ENCODE results near the gene SLAIN1.
A peak's percentile ranks its signal among the peaks of the same experiment; 100 is the strongest.

Gene SLAIN1

DNA sequence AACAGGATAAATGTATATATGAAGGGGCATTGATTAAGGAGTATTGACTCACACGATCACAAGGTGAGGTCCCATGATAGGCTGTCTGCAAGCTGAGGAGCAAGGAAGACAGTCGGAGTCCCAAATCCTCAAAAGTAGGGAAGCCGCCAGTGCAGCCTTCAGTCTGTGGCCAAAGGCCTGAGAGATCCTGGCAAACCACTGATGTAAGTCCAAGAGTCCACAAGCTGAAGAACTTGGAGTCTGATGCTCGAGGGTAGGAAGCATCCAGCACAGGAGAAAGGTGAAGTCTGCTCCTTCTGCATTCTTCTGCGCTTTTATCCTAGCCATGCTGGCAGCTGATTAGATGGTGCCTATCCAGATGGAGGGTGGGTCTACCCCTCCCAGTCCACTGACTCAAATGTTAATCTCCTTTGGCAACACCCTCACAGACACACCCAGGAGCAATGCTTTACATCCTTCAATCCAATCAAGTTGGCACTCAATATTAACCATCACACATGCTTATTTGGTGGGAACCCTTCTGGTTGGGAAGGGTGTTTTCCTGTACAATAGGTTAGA, 55.1 kb downstream of the SLAIN1 start:
- no peak for DNase-seq

DNA sequence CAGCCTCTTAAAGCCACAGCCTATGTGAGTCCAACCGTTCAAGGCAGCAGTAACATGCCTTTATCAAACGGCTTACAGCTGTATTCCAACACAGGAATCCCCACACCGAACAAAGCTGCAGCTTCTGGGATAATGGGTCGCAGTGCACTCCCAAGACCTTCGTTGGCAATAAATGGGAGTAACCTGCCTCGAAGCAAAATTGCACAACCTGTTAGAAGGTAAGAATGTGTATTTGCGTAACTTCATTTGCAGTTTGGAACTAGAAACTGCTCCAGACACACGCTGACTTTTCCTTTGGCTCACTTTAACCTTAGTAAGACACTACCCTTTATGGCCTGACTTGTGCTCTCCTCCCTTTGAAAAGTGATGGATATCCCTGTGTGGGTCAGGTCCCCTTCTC, 63.4 kb downstream of the SLAIN1 start:
- no peak for DNase-seq

DNA sequence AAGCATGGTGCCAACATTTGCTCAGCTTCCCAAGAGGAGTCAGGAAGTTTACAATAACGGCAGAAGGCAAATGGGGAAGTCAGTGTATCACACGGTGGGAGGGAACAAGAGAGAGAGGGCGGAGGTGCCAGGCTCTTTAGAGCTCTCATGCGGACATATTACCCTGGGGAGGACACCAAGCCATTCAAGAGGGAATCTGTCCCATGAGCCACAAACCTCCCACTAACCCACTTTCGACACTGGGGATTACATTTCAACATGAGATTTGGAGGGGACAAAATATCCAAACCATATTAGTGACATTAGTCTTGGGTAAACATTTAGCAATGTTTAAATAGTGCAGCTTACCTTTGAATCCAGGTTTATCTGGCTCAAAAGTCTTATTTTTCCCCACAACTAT, 69.9 kb downstream of the SLAIN1 start:
- DNase-seq: no peak

DNA sequence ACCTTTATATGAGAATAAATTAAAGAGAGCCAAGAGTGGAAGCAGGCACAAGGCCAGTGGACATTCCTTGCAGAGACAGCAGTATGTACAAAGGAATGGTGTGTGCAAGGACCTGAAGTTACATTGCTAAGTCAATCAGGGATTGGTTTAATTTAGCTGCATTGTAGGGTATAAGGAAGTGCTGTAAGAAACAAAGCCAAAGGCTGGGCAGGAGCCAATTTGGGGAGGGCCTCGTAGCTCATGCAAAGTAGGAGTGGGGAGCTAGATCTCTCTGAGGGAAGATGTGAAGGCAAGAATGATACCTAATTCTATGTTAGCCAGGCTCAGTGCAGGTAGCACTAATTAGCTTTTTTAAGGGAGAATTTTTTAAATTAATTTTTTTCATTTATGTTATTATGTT, 76.7 kb downstream of the SLAIN1 start:
- no peak for DNase-seq

DNA sequence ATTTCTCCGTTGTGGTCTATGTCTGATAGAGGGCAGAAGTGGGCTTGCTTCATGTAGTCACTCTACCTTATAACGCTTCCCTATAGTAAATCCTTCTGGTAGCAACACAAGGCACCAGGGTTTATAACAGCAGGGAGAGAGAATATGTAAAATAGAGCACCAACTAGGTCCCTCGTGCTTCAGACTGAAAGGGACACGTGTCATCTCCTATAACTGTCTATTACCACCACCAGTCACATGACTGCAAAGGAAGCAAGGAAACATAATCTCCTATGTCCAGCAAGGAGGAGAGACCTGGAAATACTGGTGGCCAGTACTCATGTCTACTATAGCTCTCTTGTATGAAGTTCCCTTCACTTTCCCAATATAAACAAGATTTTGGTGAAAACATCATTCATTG, 79.2 kb downstream of the SLAIN1 start:
- no peak for DNase-seq

DNA sequence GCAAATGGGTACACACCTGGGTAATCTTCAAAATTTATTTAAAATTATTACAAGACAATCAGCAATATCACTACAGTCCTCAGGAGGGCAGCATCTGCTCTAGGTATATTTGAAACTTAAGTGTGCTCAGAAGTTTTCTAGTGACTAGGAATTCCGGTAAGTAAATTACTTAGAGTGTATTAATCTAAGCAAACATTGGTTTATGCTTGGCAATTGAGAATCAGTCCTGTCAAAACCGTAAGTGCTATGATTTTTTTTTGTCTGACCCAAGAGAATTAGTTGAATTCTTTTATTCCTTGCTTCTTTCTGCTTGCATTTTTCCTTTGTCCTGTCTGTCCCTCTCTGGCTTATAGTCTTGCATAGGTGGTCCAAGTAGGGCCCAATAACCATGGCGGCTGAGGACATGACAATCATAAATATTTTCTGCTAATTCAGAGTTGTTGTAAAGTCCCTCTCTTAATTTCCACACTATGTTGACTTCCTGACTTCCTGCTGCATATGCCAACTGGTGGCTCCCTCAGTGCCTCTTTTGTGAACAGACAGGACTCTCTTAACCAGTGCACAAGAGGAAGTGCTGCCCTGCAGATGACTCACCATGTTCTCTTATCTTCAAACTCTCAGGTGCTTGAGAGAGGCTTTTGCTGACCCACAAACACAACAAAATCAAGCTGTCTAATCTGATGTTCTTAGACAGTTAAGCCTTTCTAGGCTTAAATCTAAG, 82.2 kb downstream of the SLAIN1 start:
- DNase-seq: peak; percentile 25

DNA sequence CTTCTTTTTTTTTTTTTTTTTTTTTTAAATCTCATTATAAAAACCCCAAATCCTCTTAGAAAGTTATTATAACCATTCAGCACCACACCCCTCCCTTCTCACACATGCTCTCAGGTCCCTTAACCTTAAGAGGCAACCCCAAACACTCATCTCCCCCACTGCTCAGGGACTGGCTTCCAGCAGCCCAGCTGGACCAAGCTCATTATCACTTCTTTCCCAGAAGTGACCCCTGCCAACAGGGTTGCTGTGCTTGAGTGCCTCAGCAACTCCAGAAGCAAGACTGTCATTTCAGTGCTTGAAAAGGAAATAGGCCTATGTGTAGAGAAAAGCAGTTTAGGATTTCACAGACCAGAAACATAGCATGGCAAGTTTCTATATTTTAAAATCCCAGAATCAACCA, 84.3 kb downstream of the SLAIN1 start:
- DNase-seq: no peak

DNA sequence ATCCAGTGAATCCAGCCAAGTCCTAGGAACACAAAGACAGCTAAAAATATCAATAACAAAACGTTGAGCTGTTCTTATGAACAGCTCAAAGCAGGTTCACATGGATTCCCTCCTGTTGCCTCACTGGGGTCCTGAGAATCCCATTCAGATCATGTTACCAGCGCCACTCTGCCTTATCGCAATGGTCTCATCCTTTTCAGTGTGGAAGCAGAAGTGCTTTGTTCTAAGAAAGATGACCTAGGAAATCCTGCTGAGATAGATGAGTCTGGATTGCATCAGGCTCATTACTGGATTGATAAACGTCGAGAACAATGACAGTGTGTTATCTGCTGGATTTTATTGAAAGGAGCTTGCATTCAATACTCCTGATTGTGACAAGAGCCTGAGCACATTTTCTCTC, 87.0 kb downstream of the SLAIN1 start:
- no peak for DNase-seq

DNA sequence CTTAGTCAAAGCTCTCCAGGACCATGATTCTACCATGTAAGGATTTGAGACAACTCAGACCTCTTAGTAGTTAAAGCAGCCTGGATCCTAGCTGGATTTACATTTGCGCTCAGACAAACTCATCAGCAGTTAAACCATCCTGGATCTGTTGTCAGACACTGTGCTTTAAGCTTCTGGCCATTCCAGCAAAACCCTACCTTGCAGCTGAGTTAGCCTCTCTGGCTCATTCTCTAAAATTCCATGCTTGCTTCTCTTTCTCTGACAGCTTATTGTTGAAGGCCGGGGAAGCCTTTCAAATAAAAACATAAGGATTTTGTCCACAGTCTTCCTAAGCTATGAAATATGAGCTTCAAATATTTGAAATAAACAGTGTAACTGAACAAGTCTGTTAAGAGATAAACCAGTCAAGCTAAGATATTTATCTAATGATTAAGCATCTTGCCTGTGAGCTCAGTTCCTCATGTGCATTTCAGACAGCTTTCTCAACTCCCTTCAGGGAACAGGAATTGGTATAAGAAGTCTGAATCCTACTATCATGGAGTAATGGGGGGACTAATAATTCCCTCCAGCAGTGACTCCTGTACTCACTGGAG, 89.3 kb downstream of the SLAIN1 start:
- DNase-seq: no peak

DNA sequence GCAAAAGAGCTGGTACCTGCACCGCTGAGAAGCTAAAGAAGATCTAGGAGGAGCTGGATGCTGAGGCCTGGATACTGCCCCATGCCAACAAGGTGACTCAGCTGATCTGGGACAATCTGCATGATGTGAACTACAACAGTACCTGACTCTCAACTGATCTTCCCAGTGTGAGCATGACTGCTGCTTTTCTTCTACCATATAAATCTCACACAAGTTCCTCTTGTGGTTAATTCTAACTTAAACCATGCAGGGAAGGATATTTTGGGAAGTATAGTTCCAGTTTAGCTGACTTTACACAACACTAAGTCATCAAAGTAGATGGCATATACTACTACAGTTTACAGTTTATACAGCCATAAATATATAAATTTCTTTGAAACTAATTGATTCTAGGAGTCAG, 91.9 kb downstream of the SLAIN1 start:
- DNase-seq: no peak

DNA sequence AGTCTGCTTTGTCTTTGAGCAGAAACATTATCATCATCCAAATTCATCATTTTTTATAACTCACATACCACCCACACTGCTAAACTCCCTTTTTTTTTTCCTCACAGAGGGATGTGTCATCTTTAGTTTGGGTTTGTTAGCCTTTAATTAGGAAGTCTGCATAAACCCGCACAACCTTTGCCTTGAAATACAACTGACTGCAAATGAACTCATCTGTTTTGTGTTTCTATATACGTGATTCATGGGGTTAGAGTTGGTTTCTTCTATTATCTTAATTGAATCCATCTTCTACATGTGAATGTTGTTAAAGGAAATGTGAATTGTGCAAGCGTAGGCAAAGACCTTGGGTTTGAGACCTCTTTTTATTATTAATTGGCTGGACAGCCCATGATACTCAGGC, 102.7 kb downstream of the SLAIN1 start:
- no peak for DNase-seq

DNA sequence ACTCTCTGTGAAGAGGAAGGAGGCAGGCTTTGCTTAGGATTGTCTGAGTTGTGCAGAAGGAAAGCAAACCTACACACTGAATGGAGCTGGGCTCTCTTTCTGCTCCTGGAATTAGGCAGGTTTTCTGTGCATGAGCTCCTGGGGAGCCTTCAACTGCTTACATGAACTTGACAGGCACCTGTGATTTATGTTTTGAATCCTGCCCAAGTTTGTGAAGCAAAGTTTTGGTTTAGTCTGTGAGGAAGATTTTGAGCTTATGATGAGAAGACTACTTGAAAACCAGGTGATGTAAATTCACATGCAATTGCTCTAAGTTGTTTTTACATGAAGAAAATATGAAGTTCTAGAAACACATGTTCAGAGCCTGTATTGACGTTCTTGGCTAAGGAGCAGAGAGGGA, 109.0 kb downstream of the SLAIN1 start:
- DNase-seq: no peak

DNA sequence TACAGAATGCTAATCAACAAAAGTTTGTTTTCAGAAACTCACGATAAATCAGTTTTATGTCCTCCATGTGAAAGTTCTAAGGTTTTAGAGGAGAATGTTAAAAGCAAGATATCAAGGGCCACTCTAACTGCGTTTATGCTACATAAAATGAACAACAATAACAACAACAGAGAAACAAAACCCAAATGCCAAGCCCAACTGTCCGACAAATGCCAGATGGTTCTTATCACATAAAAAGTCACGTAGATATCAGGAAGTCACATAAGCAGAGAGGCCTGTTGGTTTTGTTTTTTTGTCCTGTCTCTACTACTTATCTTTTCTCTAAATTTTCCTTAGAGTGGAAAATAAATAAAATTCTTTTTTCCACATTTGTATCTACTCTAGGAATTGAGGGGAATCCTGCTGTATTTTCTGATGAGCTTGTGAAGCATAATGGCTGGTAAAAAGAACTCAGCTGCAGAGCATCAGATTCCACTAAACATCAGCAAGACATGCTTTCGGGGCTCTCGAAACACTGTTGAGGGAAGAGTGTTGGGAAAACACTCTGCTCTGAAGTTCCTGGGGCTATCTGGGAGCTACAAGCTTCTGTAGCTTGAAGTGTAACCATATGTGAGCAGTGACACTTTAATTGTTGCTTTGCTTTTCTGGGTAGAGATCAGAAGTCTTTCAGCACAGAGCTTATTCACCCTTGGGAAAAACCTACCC, 110.1 kb downstream of the SLAIN1 start:
- DNase-seq: no peak

DNA sequence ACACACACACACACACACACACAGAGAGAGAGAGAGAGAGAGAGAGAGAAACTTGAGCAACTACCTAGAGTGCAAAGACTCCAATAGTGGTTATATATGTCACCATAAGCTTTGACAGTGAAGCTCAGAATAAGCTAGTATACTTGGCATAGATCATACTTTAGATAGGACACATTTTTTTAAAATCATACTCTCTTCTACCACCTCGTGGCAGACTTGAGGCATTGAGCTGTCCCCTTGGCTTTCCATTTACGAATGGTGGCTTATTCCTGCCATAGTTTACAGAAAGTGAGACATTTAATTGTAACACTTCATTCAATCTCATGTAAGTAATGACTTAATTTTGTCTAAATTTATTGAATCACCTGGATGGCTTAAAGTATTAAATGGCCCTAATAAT, 112.9 kb downstream of the SLAIN1 start:
- DNase-seq: no peak

DNA sequence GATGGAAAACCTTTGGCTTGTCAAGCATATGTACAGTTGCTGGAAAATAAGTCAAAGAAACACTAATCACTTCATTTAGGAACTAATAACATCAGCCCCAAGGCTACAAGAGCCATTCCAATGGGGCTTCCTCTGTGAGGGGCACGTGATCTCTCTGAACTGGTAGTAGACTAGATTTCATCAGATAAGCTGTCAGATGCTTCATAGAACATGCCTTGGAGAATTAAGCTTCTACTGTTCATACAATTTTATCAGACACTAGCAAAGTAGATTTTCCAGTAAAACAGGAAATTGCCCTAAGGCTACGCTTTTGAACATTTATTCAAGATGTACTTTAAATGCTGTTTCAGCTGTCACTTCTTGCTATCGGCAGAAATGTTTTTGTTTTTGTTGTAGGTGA, 113.4 kb downstream of the SLAIN1 start:
- no peak for DNase-seq

DNA sequence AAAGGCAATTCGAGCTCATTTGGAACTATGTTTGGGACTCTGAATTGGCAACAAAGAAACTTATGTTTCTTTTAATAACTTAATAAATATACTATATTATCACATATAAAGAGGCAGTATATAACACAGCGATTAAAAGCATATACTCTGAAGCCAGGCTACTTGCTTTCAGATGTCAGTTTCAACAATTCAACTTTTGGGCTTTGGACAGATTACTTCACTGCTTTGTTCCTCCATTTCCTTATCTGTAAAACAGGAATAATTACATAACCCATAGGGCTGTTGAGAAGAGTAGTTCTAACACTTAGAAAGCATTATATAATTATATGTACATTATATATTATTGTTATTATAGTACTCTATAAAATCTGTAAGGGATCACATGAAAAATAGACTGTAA, 113.9 kb downstream of the SLAIN1 start:
- DNase-seq: no peak

DNA sequence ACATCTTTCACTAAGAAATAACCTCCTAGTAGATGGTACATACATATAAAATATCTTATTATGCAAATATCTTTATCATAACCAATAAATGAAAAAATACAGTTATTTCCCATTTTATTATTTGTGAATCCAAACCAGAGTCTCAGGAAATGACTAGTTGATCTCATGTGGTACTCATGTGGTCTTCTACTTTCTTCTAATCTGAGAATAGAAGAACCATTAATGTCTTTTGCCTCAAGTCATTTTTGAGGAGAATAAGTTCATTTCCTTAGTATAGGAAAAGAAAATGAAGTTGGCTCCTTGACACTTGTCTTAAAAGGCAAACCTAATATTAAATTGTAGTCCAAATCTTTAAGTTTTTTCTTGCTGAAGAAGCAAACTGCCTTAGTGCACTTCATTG, 114.5 kb downstream of the SLAIN1 start:
- no peak for DNase-seq

All from NCI-H1105 (cell line).